ENCODE data around the gene HMBS. TPM values are rescaled to one million over a fixed set of nuclear protein-coding genes. Genes with fewer than 3 reads are reported as not detected.
A peak's percentile ranks its signal among the peaks of the same experiment; 100 is the strongest.

The HMBS gene
- total RNA-seq, 1 experiment from 2014 or later: 16.4 TPM

DNA sequence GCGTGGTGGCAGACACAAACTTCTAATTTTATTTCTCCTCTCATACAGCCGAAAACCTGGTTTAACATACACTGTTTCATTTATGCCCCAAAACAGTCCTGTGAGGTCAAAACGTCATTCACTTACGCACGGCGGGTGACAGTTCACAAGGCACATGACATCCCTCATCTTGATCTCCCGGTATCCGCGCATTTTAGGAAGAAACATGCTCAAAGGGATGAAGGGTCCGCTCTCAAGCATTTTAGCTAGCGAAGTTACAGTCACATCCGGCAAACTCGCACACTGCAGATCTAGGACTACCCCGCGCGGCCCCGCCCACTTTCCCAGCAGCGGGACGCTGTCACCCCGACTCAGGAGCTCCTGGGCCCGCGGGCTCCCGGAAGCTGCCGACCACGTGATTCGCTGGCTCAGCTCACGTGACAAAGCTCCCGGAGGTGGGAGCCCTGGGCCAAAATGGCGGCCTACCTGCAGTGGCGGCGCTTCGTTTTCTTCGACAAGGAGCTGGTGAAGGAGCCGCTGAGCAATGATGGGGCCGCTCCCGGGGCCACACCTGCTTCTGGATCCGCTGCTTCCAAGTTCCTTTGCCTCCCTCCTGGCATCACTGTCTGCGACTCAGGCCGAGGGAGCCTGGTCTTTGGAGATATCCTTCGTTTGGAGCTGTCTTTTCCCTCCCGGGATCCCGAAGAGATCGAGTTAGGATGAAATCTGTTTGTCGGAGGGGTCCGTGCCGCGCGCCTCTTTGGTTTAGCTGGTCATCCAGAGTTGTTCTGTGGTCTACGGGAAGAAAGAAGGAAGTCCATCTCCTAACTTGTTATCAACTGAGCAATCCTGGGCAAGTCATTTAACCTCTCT is 17.1 kb upstream of the HMBS start, which contains the start of gene VPS11:
Gene VPS11, plus strand, starts transcription at position 448 of the 852 bp plus-strand sequence. Its CDS starts 6 bp downstream, at position 454.
- peak; percentile 93 for DNase-seq (ENCODE audit: low spot score)

- no peak for DNase-seq (ENCODE audit: low spot score)
Measured at GRCh38 chr11:119077839-119078238, 6.8 kb upstream of the HMBS start.

DNA sequence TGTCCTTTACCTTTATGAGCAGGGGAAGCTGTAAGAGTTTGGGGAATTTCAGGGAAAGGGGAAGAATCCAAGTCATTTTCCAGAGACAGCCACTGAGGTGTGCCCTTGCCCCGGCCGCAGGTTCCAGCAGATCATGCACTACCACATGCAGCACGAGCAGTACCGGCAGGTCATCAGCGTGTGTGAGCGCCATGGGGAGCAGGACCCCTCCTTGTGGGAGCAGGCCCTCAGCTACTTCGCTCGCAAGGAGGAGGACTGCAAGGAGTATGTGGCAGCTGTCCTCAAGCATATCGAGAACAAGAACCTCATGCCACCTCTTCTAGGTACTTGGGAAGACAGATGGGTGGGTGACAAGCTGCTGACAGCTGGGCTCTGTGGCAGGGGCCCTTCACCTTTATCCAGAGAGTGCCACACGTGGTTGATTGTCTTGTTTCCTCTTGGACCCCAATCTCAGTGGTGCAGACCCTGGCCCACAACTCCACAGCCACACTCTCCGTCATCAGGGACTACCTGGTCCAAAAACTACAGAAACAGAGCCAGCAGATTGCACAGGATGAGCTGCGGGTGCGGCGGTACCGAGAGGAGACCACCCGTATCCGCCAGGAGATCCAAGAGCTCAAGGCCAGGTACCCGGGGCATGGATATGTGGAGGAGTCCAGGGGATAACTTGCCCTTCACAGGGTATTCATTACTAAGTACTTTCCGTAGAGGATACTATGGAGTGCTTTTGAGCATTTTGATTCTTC is 5.8 kb upstream of the HMBS start:
- no peak for DNase-seq (ENCODE audit: low spot score)

- DNase-seq (ENCODE audit: low spot score): no peak
Measured at GRCh38 chr11:119081682-119082260, 2.9 kb upstream of the HMBS start.

DNA sequence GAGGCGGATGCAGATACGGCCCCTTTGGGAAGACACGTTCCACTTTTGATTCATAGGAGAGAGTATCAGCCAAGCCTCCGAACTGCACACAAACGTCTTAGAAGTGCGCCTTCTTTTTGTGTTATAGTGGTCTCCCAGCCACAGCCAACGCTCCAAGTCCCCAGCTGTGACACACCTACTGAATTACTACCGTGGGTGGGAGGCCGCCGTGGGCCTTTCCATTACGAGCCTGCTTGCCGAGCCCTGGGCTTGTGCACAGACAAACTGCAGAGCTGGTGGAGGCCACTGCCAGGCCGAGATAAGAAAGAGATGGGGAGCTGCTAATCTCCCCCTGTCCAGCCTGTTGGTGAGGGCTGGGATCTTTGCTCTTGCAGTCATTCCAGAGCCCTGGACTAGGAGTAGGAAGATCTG is 761 bp downstream of the HMBS start:
- no peak for DNase-seq (ENCODE audit: low spot score)

GRCh38 chr11:119087123-119087522 is 2.4 kb downstream of the HMBS start:
- DNase-seq (ENCODE audit: low spot score): no peak

GRCh38 chr11:119087747-119088241 is 3.1 kb downstream of the HMBS start:
- no peak for DNase-seq (ENCODE audit: low spot score)

DNA sequence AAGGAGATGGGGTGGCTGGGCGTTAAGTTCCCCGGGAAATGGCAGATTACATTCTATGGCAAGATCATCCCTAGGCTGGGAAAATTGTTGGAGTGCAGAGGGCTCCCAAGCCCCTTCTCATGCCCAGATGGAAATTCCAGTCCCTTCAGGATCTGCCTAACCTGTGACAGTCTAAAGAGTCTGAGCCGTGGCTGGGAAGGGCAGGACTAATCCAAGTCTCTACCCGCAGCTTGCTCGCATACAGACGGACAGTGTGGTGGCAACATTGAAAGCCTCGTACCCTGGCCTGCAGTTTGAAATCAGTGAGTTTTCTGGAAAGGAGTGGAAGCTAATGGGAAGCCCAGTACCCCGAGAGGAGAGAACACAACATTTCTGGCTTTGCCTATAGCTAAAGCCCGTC is 3.7 kb downstream of the HMBS start:
- DNase-seq (ENCODE audit: low spot score): no peak

GRCh38 chr11:119089319-119089718 is 4.6 kb downstream of the HMBS start:
- no peak for DNase-seq (ENCODE audit: low spot score)

DNA sequence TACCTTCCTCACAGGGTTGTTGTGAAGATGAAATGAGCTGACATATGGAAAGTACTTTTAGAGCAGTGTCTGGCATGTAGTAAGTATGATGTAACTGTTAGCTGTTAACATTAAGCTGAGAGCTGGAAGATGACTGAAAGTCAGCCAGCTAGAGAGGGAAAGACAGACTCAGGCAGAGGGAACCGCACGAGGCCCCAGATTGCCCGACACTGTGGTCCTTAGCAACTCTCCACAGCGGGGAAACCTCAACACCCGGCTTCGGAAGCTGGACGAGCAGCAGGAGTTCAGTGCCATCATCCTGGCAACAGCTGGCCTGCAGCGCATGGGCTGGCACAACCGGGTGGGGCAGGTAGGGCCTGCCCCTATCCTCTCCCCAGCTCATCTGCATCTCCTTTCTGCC is 6.5 kb downstream of the HMBS start:
- DNase-seq (ENCODE audit: low spot score): no peak

DNA sequence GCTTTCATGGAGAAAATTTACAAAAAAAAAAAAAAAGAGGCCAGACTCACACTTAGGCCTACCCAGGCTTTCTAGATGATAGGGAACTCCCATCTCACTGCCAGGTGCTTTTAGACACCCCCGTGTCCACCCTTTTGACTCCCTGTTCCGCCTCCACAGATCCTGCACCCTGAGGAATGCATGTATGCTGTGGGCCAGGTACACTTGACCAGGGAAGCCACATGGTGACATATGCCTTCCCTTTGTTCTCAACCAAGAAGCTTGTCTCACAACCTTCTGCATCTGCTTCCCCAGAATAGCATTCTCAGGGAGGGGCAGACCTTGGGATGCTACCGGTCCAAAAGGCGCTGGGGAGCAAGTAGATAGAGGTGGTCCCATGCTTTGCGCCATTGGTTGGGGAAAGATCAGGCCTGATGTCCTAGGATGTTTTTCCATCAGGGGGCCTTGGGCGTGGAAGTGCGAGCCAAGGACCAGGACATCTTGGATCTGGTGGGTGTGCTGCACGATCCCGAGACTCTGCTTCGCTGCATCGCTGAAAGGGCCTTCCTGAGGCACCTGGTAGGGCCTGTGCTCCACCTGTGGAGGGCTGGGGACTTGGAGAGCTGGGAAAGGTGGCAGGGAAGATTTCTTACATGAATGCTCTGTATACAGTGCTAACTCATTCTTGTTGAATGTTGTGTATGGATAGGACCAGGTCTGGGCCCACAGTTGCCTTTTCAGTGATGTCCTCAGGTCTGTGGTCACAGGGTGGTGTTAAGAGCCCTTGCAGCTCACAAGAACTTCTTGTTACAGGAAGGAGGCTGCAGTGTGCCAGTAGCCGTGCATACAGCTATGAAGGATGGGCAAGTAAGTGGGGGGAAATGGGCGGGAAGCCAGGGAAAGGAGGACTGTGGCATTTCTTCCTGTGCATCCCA is 7.5 kb downstream of the HMBS start:
- DNase-seq (ENCODE audit: low spot score): no peak

DNA sequence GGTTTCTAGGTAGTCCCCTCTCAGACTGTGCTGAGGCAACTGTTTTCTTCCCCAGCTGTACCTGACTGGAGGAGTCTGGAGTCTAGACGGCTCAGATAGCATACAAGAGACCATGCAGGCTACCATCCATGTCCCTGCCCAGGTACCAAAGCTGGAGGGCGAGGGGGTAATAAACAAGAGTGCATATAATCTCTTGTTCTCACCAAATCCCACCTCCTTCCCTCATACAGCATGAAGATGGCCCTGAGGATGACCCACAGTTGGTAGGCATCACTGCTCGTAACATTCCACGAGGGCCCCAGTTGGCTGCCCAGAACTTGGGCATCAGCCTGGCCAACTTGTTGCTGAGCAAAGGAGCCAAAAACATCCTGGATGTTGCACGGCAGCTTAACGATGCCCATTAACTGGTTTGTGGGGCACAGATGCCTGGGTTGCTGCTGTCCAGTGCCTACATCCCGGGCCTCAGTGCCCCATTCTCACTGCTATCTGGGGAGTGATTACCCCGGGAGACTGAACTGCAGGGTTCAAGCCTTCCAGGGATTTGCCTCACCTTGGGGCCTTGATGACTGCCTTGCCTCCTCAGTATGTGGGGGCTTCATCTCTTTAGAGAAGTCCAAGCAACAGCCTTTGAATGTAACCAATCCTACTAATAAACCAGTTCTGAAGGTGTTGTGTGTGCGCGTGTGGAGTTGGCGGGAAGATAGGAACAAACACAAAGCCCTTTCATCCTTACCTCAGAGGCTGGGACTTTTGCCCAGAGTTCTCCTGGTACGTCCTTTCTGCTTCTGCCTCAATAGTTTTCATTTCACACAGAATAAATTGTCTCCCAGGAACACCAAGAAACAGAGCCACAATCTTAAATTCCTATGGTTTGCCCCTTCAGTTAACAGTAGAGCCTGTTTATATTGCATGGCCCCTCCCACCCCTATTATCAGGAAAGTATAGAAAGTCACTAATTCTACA is 8.5 kb downstream of the HMBS start:
- no peak for DNase-seq (ENCODE audit: low spot score)

DNA sequence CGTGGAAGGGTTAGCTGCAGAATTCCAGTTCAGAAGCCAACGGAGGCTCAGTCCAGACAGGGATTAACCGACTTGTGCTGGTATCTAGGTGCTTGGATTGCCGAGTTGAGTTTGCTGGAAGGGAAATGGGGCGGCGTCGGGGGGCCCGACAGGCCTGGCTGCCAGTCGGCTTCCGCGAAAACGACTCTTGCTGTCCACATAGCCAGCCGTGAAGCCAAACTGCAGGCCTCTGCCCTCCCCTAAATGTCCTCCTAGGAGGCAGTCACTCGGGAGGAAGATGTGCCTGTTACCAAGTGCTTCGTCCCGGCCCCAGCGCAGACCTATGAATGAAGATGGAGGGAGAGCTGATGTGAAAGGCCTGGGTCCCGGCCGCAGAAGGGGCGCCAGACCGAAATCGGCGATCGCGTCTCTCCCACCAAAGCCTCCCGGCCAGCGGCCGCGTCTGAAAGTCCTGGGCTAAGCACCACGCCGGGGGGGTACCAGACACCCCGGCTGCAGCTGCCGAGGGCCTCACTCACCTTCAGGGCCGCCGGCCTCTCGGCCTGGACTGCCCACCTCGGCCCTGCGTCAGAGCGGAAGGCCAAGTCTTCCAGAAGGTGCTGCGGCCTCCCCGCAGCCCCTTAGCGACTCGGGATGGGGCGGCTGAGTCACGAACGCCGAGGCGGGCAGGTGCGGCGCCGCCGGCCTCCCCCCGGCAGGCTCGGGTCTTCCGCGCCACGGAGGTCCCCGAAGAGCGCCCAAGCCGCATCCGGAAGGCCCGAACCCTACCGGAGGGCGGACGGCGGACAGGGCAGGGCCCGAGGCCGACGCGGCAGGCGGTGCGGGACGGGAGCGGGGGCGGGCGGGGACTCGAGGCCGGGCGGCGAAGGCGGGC is 9.5 kb downstream of the HMBS start:
- DNase-seq (ENCODE audit: low spot score): no peak

GRCh38 chr11:119094816-119095065 is 10.1 kb downstream of the HMBS start:
- peak; percentile 73 for DNase-seq (ENCODE audit: low spot score)

DNA sequence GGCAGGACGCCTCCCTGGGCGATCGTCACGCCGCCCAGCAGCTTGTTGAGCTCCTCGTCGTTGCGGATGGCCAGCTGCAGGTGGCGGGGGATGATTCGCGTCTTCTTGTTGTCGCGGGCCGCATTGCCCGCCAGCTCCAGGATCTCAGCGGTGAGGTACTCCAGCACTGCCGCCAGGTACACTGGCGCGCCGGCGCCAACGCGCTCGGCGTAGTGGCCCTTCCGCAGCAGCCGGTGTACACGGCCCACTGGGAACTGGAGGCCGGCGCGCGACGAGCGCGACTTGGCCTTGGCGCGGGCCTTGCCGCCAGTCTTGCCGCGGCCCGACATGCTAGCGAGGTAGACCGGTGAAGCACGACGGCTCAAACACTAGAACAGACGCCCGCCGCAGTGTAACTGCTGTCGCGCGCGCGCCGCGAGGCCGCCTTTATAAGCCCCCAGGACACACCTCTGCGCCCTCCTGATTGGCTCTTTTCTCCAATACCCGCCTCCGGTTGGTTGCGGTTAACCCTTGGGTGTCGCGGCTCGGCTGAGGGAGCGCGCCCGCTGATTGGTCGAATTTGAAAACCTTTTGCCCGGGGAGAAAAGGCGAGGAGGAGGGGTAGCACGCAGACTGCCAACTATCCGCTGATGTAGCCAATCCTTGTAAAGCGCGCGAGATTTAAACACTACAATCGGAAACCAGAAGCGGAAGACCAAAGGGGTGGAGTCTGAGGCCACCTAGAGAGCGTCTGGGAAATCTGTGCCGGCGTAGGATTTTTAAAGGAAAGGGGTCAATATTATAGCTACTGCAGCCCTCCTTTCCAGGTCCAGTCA is 10.6 kb downstream of the HMBS start:
- peak; percentile 99 for DNase-seq (ENCODE audit: low spot score)

- DNase-seq (ENCODE audit: low spot score): no peak
Measured at GRCh38 chr11:119099711-119100110, 15.0 kb downstream of the HMBS start.

DNA sequence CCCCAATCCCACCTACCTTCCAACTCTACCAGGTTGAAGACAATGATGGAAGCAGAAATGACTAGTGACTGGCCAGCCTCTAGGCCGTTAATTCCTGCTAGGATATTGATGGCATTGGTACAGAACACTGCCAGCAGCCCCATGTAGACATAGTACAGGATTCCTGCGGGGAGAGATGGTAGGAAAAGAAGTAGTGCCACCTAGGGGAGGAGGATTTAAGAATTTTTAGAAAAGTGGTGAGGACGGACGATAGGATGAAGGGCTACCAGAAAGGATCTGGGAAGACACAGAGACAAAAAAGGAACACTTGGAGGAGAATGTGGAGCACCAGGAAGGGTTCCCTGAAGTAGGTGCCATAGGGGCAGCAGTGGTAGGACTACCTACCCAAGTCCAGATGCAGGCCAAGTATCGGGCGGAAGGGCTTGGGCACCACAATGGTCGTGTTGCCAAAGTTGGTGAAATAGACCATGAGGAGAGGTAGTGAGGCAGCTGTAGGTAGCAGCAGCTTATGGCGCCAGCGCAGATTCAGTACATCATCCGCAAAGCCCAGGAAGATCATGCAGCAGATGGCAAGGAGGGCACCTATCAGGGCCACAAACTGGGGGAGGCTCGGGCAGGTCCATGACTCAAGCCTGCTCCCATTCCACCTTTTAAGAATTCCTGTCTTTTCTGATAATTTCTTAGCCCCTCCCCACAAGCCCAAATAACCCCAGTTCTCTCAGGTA is 15.7 kb downstream of the HMBS start:
- DNase-seq (ENCODE audit: low spot score): peak; percentile 42

Data from H4 (cell line).